ENCODE measurements around the gene MMEL1. TPM values are rescaled to one million over a fixed set of nuclear protein-coding genes. Genes with fewer than 3 reads are reported as not detected.

Gene MMEL1
- total and polyA plus RNA-seq, 2 experiments from 2014 or later = 0.57 to 0.90 TPM

- TF ChIP-seq ZNF462 (CRISPR knock-in tag; IDR thresholded peaks at IDR 0.05) = no peak
- TF ChIP-seq ZNF331 (CRISPR knock-in tag; IDR thresholded peaks at IDR 0.05; ENCODE audit: low read depth) = no peak
- TF ChIP-seq STAT1 (IDR thresholded peaks at IDR 0.05; ENCODE audit: unreplicated experiment) = no peak
- TF ChIP-seq CREB1 (CRISPR knock-in tag; IDR thresholded peaks at IDR 0.05; ENCODE audit: low read depth) = no peak
- no peak for TF ChIP-seq EZH2phosphoT487 (IDR thresholded peaks at IDR 0.05; ENCODE audit: unreplicated experiment)
Observed at GRCh38 chr1:2635361-2636010, 2.7 kb upstream of the MMEL1 start (continued).

GRCh38 chr1:2633936-2634491 is 1.2 kb upstream of the MMEL1 start:
- no peak overlapping the region for H3K27ac Mint-ChIP-seq
- H4K20me1 ChIP-seq (replicated peaks; ENCODE audit: insufficient read depth) = no peaks in the 10 kb centered on the region
- no peak overlapping the region for H3K4me3 ChIP-seq
- no peaks in the 10 kb centered on the region for H3K36me3 ChIP-seq (ENCODE audit: insufficient read depth)
- no peaks in the 10 kb centered on the region for H3K79me2 ChIP-seq (replicated peaks; ENCODE audit: insufficient read depth)
- no peak overlapping the region for H3K4me3 Mint-ChIP-seq
- H3K9me2 ChIP-seq (ENCODE audit: insufficient read depth) = no peaks in the 10 kb centered on the region
- H3K9me3 Mint-ChIP-seq = peaks cover 39% of the 10 kb centered on the region
- H3K27me3 ChIP-seq (ENCODE audit: insufficient read depth) = peaks cover 32% of the 10 kb centered on the region
- H3K4me1 Mint-ChIP-seq = peaks cover 18% of the 10 kb centered on the region
- ATAC-seq (no peak), DNase-seq (ENCODE audit: low spot score) (no peak)
- no peak overlapping the region for H3K27ac ChIP-seq (ENCODE audit: low read depth)
- peaks cover 10% of the 10 kb centered on the region; the same call in 1 of the 2 replicates for H3F3A ChIP-seq (replicated peaks; ENCODE audit: low read depth)
- no peak overlapping the region for H3K4me2 ChIP-seq
- H3K27me3 Mint-ChIP-seq (ENCODE audit: insufficient read depth, low read depth, poor library complexity) = peaks cover 59% of the 10 kb centered on the region
- H2AFZ ChIP-seq = no peak overlapping the region
- peaks cover 17% of the 10 kb centered on the region for H3K36me3 Mint-ChIP-seq (ENCODE audit: low read depth)
- peaks cover 11% of the 10 kb centered on the region for H3K4me1 ChIP-seq (ENCODE audit: insufficient read depth)
- TF ChIP-seq ZNF331 (CRISPR knock-in tag; IDR thresholded peaks at IDR 0.05; ENCODE audit: low read depth) = no peak
- no peak for TF ChIP-seq CREB1 (CRISPR knock-in tag; IDR thresholded peaks at IDR 0.05; ENCODE audit: low read depth)
- TF ChIP-seq ZNF462 (CRISPR knock-in tag; IDR thresholded peaks at IDR 0.05) = no peak
- no peak for TF ChIP-seq EZH2phosphoT487 (IDR thresholded peaks at IDR 0.05; ENCODE audit: unreplicated experiment)

All from GM23338 (cell line).